Liver (tissue), 9 donors: ENCODE data around the gene EPB41L4A. TPM values are rescaled to one million over a fixed set of nuclear protein-coding genes. Genes with fewer than 3 reads are reported as not detected.
"Not testable (repeated sequence)": the region's sequence is repeated elsewhere in the genome, so short reads cannot be mapped to it uniquely, and the experiment has no call there.

ENCODE experiments used
- DNase-seq: peaks from one replicate; pipeline ENCODE4 v3.0.0-alpha.2; 2017; ENCODE audit warnings: low spot score
- H3K27ac ChIP-seq, 2 donors: one replicate each; pipeline ENCODE4 v1.7.0; 2013; ENCODE audit warnings: inconsistent platforms in 2 of 2, low read length in 2 of 2, control low read depth in 1 of 2, low read depth in 1 of 2, mild to moderate bottlenecking in 1 of 2
- H3K27me3 ChIP-seq, 4 donors: one replicate each; pipeline versions ENCODE4 v1.6.1 to v1.7.0; 2013; ENCODE audit warnings: low read length in 3 of 4, inconsistent platforms in 1 of 4, mild to moderate bottlenecking in 1 of 4, moderate library complexity in 1 of 4; ENCODE audit not compliant: control insufficient read depth in 4 of 4, insufficient read depth in 4 of 4
- H3K36me3 ChIP-seq, 4 donors: one replicate each; pipeline versions ENCODE4 v1.6.1 to v1.7.0; 2013; ENCODE audit warnings: low read length in 3 of 4, mild to moderate bottlenecking in 3 of 4, low read depth in 1 of 4, moderate library complexity in 1 of 4; ENCODE audit not compliant: control insufficient read depth in 4 of 4, insufficient read depth in 3 of 4
- H3K4me1 ChIP-seq, 4 donors: one replicate each; pipeline versions ENCODE4 v1.6.1 to v1.7.0; 2013; ENCODE audit warnings: low read length in 3 of 4, mild to moderate bottlenecking in 3 of 4, moderate library complexity in 1 of 4; ENCODE audit not compliant: control insufficient read depth in 4 of 4, insufficient read depth in 4 of 4
- H3K4me3 ChIP-seq, 3 donors: one replicate each; pipeline versions ENCODE4 v1.6.1 to v1.7.0; 2013; ENCODE audit warnings: low read length in 3 of 3, control low read depth in 1 of 3, low read depth in 1 of 3, mild to moderate bottlenecking in 1 of 3
- H3K9ac ChIP-seq, 2 donors: one replicate each; pipeline ENCODE4 v1.7.0; 2013; ENCODE audit warnings: low read length in 2 of 2, mild to moderate bottlenecking in 2 of 2, moderate library complexity in 2 of 2, control low read depth in 1 of 2, low read depth in 1 of 2
- H3K9me3 ChIP-seq, 4 donors: one replicate each; pipeline versions ENCODE4 v1.6.1 to v1.7.0; 2013; ENCODE audit warnings: low read length in 3 of 4; ENCODE audit not compliant: control insufficient read depth in 4 of 4
- EGR1 ChIP-seq, 2 donors: IDR thresholded peaks; 2 replicates each; pipeline ENCODE4 v1.6.1; 2016 to 2018; ENCODE audit warnings: antibody characterized with exemption in 2 of 2, low read depth in 2 of 2
- FOXA1 ChIP-seq: IDR thresholded peaks from 2 replicates; pipeline ENCODE4 v1.6.1; 2016; ENCODE audit warnings: antibody characterized with exemption
- GABPA ChIP-seq, 2 donors: IDR thresholded peaks in 1 of 2; conservative IDR thresholded peaks in 1 of 2; 2 replicates each; pipeline ENCODE4 v1.6.1; 2016; ENCODE audit warnings: antibody characterized with exemption in 2 of 2, mild to moderate bottlenecking in 1 of 2, moderate library complexity in 1 of 2
- HNF4A ChIP-seq, 2 donors: conservative IDR thresholded peaks; 2 replicates each; pipeline ENCODE4 v1.6.1; 2016; ENCODE audit warnings: antibody characterized with exemption in 2 of 2, mild to moderate bottlenecking in 2 of 2
- HNF4G ChIP-seq: IDR thresholded peaks from 2 replicates; pipeline ENCODE4 v1.6.1; 2016; ENCODE audit warnings: antibody characterized with exemption
- MAX ChIP-seq: IDR thresholded peaks from 2 replicates; pipeline ENCODE4 v1.6.1; 2016; ENCODE audit warnings: antibody characterized with exemption
- NR2F2 ChIP-seq: IDR thresholded peaks from 2 replicates; pipeline ENCODE4 v1.6.1; 2016; ENCODE audit warnings: antibody characterized with exemption
- RXRA ChIP-seq, 2 donors: IDR thresholded peaks; 2 replicates each; pipeline ENCODE4 v1.6.1; 2017 to 2018; ENCODE audit warnings: antibody characterized with exemption in 2 of 2, mild to moderate bottlenecking in 1 of 2
- SP1 ChIP-seq: IDR thresholded peaks from 2 replicates; pipeline ENCODE4 v1.6.1; 2018; ENCODE audit warnings: antibody characterized with exemption, mild to moderate bottlenecking
- TAF1 ChIP-seq: conservative IDR thresholded peaks from 2 replicates; pipeline ENCODE4 v1.6.1; 2016; ENCODE audit warnings: antibody characterized with exemption, mild to moderate bottlenecking
- YY1 ChIP-seq: IDR thresholded peaks from 2 replicates; pipeline ENCODE4 v1.6.1; 2016; ENCODE audit warnings: antibody characterized with exemption, mild to moderate bottlenecking
- ZBTB33 ChIP-seq: IDR thresholded peaks from 2 replicates; pipeline ENCODE4 v1.6.1; 2016; ENCODE audit warnings: antibody characterized with exemption
- WGBS: extraction: QIAGEN DNeasy Blood & Tissue Kit; methylation state at CpG from one replicate; pipeline ENCODE4 v1.1.7; 2013; 5-methylcytosine and 5-hydroxymethylcytosine counted together
- polyA plus RNA-seq, 2 donors: library from polyadenylated mRNA; stranded (reverse) in 1 of 2; unstranded in 1 of 2; fragments of 200-250 nt in 1 of 2; fragments of >200 nt in 1 of 2; fragmentation: Nextera tagmentation in 1 of 2; extraction: Ambion mirVana in 1 of 2; gene quantifications; one replicate each; pipeline versions ENCODE4 v1.2.1 to v1.2.3, GENCODE V29; 2013 to 2015
- total RNA-seq, 2 donors: library from RNA; depleted of rRNA; stranded (reverse); fragments of >200 nt; gene quantifications; one replicate each; pipeline ENCODE4 v1.2.3, GENCODE V29; 2014
- TF ChIP-seq, protein P1 (sequence below): IDR thresholded peaks from 2 replicates; pipeline ENCODE4 v1.6.1; 2016; ENCODE audit warnings: antibody characterized with exemption
- TF ChIP-seq, protein P2 (sequence below): fragments of 150-350 bp; IDR thresholded peaks from 2 replicates; pipeline ENCODE4 v1.5.1; 2017; ENCODE audit warnings: improper control_type of control experiment, low read depth, low read length; ENCODE audit not compliant: missing input control
- TF ChIP-seq, protein P3 (sequence below): IDR thresholded peaks from 2 replicates; pipeline ENCODE4 v1.6.1; 2016; ENCODE audit warnings: antibody characterized with exemption, mild to moderate bottlenecking
- donor health status: healthy.
- donor health status: healthy.
- donor health status: healthy.
- donor health status: healthy.
- donor health status: healthy.

Gene EPB41L4A
- total and polyA plus RNA-seq, 4 donors: 1.1 to 8.0 (median 3.9) TPM

GRCh38 chr5:112397690-112398089 lies 21.4 kb downstream of the EPB41L4A start:
- H3K4me1 ChIP-seq: peaks cover 0 to 3% (median 0%) of the 10 kb centered on the region in 4 donors
- peaks cover 0 to 2% (median 0%) of the 10 kb centered on the region in 4 donors for H3K9me3 ChIP-seq
- WGBS: 52% methylated on average over 2 of the region's 2 CpGs
- no peak overlapping the region for H3K9ac ChIP-seq
- no peak overlapping the region for H3K27ac ChIP-seq
- no peak for DNase-seq
- no peaks in the 10 kb centered on the region for H3K36me3 ChIP-seq
- peak; percentile 28 for TF ChIP-seq SP1
- TF ChIP-seq YY1: no peak
- TF ChIP-seq HNF4A (conservative IDR thresholded peaks at IDR 0.05): peak in 1 of 2 donors; percentile 24
- H3K27me3 ChIP-seq: no peaks in the 10 kb centered on the region
- H3K4me3 ChIP-seq: no peak overlapping the region

DNA sequence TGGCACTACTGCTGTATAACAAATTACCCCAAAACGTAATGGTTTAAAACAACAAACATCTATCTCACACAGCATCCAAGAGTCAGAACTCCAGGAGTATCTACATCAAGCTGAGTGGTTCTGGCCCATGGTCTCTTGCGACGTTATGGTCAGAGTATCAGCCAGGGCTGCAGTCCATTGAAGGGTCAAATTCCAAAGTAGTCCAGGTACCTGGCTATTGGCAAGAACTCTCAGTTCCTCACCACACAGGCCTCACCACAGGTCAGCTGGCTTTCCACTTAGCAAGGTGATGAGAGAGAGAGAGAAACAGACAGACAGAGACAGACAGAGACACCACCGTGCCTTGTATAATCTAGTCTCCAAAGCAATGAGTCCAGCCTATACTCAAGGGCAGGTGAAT lies 22.6 kb downstream of the EPB41L4A start:
- no peak for DNase-seq
- WGBS: 54% methylated on average over 4 of the region's 4 CpGs
- TF ChIP-seq HNF4G: no peak
- TF ChIP-seq HNF4A (conservative IDR thresholded peaks at IDR 0.05): peak; percentile 62 to 87
- peak; percentile 51 for TF ChIP-seq SP1
- peak; percentile 6 to 24 for TF ChIP-seq RXRA (IDR thresholded peaks at IDR 0.05)
- no peak overlapping the region for H3K27ac ChIP-seq
- H3K4me1 ChIP-seq: peaks cover 0 to 3% (median 0%) of the 10 kb centered on the region in 4 donors
- no peaks in the 10 kb centered on the region for H3K36me3 ChIP-seq
- H3K9me3 ChIP-seq: peaks cover 0 to 2% (median 0%) of the 10 kb centered on the region in 4 donors
- no peak overlapping the region for H3K4me3 ChIP-seq
- no peaks in the 10 kb centered on the region for H3K27me3 ChIP-seq
- H3K9ac ChIP-seq: no peak overlapping the region

- 96% methylated on average over 4 of the region's 4 CpGs for WGBS
- H3K36me3 ChIP-seq, H3K9ac ChIP-seq, H3K4me3 ChIP-seq, H3K27me3 ChIP-seq, DNase-seq, H3K4me1 ChIP-seq, H3K27ac ChIP-seq, H3K9me3 ChIP-seq: not testable (repeated sequence)
These were observed 23.8 kb downstream of the EPB41L4A start for GRCh38 chr5:112395299-112395698.

DNA sequence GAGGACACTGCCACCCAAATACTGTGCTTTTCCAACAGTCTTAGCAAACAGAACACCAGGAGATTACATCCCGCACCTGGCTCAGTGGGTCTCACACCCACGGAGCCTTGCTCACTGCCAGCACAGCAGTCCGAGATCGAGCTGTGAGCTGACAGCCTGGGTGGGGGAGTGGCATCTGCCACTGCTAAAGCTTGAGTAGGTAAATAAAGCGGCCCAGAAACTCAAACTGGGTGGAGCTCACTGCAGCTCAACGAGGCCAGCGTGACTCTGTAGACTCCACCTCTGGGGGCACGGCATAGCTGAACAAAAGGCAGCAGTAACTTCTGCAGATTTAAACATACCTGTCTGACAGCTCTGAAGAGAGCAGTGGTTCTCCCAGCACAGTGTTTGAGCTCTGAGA lies 28.8 kb downstream of the EPB41L4A start:
- Histone ChIP-seq H3K36me3 (no peaks in the 10 kb centered on the region), H3K9ac (no peak overlapping the region), H3K4me3 (no peak overlapping the region), H3K27ac (no peak overlapping the region), H3K4me1 (peaks cover 0 to 2% (median 0%) of the 10 kb centered on the region in 4 donors), H3K9me3 (no peaks in the 10 kb centered on the region), H3K27me3 (no peaks in the 10 kb centered on the region)
- no peak for TF ChIP-seq MAX
- TF ChIP-seq TAF1: no peak
- TF ChIP-seq HNF4A (conservative IDR thresholded peaks at IDR 0.05): no peak
- no peak for TF ChIP-seq FOXA1
- TF ChIP-seq ZBTB33: no peak
- no peak for TF ChIP-seq SP1
- no peak for TF ChIP-seq GABPA (IDR thresholded peaks at IDR 0.05 in 1 of 2, conservative IDR thresholded peaks at IDR 0.05 in 1 of 2)
- TF ChIP-seq, protein P1, sequence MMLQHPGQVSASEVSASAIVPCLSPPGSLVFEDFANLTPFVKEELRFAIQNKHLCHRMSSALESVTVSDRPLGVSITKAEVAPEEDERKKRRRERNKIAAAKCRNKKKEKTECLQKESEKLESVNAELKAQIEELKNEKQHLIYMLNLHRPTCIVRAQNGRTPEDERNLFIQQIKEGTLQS: no peak
- TF ChIP-seq NR2F2: no peak
- TF ChIP-seq EGR1 (IDR thresholded peaks at IDR 0.05; ENCODE audit: low read depth in 2 of 2): no peak
- TF ChIP-seq, protein P2, sequence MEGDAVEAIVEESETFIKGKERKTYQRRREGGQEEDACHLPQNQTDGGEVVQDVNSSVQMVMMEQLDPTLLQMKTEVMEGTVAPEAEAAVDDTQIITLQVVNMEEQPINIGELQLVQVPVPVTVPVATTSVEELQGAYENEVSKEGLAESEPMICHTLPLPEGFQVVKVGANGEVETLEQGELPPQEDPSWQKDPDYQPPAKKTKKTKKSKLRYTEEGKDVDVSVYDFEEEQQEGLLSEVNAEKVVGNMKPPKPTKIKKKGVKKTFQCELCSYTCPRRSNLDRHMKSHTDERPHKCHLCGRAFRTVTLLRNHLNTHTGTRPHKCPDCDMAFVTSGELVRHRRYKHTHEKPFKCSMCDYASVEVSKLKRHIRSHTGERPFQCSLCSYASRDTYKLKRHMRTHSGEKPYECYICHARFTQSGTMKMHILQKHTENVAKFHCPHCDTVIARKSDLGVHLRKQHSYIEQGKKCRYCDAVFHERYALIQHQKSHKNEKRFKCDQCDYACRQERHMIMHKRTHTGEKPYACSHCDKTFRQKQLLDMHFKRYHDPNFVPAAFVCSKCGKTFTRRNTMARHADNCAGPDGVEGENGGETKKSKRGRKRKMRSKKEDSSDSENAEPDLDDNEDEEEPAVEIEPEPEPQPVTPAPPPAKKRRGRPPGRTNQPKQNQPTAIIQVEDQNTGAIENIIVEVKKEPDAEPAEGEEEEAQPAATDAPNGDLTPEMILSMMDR: no peak
- TF ChIP-seq, protein P3, sequence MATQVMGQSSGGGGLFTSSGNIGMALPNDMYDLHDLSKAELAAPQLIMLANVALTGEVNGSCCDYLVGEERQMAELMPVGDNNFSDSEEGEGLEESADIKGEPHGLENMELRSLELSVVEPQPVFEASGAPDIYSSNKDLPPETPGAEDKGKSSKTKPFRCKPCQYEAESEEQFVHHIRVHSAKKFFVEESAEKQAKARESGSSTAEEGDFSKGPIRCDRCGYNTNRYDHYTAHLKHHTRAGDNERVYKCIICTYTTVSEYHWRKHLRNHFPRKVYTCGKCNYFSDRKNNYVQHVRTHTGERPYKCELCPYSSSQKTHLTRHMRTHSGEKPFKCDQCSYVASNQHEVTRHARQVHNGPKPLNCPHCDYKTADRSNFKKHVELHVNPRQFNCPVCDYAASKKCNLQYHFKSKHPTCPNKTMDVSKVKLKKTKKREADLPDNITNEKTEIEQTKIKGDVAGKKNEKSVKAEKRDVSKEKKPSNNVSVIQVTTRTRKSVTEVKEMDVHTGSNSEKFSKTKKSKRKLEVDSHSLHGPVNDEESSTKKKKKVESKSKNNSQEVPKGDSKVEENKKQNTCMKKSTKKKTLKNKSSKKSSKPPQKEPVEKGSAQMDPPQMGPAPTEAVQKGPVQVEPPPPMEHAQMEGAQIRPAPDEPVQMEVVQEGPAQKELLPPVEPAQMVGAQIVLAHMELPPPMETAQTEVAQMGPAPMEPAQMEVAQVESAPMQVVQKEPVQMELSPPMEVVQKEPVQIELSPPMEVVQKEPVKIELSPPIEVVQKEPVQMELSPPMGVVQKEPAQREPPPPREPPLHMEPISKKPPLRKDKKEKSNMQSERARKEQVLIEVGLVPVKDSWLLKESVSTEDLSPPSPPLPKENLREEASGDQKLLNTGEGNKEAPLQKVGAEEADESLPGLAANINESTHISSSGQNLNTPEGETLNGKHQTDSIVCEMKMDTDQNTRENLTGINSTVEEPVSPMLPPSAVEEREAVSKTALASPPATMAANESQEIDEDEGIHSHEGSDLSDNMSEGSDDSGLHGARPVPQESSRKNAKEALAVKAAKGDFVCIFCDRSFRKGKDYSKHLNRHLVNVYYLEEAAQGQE: no peak
- TF ChIP-seq YY1: no peak
- WGBS: 36% methylated on average over 8 of the region's 8 CpGs
- DNase-seq: no peak
